GM21619 (cell line): ENCODE measurements around the gene RBM19.
A peak's percentile ranks its signal among the peaks of the same experiment; 100 is the strongest.

Experiments
- ATAC-seq: cut with Tn5 transposase; IDR thresholded peaks from one replicate; pipeline ENCODE4 v1.9.1; 2021; ENCODE audit not compliant: unreplicated experiment

RBM19 gene

DNA sequence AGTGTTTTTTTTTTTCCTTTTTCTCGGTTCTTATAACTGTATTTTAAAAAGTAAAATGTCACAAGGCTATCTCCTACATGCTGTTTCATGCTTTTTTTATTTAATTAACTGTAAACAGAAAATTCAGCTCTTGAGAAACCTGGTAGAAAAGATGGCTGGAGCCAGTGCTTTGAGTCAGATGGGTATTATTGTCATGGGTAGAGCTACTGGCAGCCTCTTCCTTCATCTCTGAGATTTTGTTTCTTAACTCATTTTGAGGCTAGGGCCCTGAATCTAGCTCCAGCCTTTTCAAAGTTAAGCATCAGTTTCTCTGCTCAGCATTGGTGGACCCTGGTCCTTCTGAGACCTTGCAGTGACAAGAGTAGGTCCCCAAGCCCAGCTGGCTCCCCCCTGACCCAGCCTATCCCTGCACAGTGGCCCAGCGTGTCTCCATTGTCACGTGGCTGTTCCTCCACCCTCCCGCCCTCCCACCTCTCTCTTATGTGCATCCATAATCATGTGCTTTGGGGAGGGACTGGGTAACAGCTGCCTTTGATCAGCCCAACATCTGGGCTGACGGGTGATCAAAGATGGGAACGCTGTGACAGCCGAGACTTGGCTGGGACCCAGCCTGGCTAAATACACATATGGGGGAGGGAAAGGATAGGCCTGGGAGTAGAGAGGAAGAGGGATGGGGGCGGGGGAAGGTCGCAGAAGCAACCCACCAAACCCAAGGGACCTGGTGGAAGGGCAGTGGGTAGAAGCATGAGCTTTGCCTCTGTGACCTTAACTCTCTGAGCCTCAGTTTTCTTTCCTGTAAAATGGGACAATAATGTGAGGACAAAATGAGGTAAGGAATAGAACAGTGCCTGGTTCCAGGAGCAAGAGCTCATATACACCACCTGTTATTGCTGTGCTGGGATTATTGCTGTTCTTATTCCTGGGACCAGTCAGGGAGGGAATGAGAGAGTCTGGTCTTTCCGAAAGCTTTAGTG lies 24.4 kb upstream of the RBM19 start:
- no peak for ATAC-seq

- ATAC-seq: no peak
Observed at GRCh38 chr12:113988976-113989375, 22.9 kb upstream of the RBM19 start.

- ATAC-seq: no peak
Observed at GRCh38 chr12:113988064-113988451, 21.9 kb upstream of the RBM19 start.

GRCh38 chr12:113987261-113988063 lies 21.3 kb upstream of the RBM19 start:
- no peak for ATAC-seq

- ATAC-seq: no peak
Observed at GRCh38 chr12:113984464-113984863, 18.3 kb upstream of the RBM19 start.

- no peak for ATAC-seq
Observed at GRCh38 chr12:113983777-113984448, 17.8 kb upstream of the RBM19 start.

DNA sequence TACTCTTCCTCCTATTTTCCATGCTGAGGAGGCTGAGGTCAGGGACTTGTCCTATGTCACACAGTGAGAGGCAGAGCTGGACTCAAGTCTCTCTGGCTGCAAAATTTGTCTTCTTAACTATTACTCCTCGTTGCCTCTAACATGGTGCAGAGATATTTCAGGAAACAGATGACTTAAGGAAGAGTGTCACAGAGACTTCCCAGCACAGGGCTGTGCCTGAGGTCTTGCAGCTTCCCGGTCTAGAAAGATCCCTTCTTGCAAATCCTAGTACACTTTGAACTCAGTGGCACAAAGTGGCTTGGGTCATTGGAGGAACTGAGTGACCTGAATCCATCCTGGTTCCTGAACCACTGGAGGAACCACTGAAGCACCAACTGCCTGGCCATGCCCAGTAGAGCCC lies 17.1 kb upstream of the RBM19 start:
- ATAC-seq: no peak

GRCh38 chr12:113981876-113982275 lies 15.8 kb upstream of the RBM19 start:
- ATAC-seq: no peak

GRCh38 chr12:113980537-113981337 lies 14.6 kb upstream of the RBM19 start:
- ATAC-seq: peak; percentile 73

- ATAC-seq: no peak
Observed at GRCh38 chr12:113980054-113980453, 13.9 kb upstream of the RBM19 start.

- ATAC-seq: no peak
Observed at GRCh38 chr12:113978080-113978479, 12.0 kb upstream of the RBM19 start.

GRCh38 chr12:113974006-113974405 lies 7.9 kb upstream of the RBM19 start:
- no peak for ATAC-seq

- ATAC-seq: no peak
Observed at GRCh38 chr12:113973109-113973904, 7.2 kb upstream of the RBM19 start.

DNA sequence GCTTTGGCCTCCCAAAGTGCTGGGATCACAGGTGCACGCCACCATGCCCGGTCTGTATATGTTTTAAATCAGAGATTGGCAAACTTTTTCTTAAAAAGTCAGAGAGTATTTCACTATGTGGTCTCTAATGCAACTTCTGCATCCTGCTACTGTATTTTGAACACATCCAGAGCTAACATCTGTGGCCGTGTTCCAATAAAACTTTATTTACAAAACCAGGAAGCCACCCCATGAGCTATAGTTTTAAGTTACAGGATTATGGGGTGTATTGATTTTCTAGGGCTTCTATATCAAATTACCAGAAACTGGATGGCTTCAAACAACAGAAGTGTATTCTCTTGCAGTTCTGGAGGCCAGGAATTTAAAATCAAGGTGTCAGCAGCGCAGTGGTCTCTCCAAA lies 5.3 kb upstream of the RBM19 start:
- no peak for ATAC-seq

- ATAC-seq: no peak
Observed at GRCh38 chr12:113970211-113970610, 4.1 kb upstream of the RBM19 start.

DNA sequence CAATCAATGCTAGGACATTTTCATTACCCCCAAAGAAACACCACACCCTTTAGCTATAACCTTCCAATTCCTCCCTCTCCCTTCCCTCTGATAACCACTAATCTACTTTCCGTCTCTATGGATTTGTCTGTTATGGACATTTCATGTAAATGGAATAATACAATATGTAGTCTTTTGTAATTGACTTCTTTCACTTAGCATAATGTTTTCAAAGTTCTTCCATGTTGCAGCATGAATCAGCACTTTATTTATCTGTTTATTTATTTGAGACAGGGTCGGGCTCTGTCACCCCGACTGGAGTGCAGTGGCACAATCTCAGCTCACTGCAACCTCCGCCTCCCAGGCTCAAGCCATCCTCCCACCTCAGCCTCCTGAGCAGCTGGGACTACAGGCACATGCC lies 1.2 kb upstream of the RBM19 start:
- no peak for ATAC-seq

GRCh38 chr12:113962733-113963132 lies 3.4 kb downstream of the RBM19 start:
- ATAC-seq: no peak

DNA sequence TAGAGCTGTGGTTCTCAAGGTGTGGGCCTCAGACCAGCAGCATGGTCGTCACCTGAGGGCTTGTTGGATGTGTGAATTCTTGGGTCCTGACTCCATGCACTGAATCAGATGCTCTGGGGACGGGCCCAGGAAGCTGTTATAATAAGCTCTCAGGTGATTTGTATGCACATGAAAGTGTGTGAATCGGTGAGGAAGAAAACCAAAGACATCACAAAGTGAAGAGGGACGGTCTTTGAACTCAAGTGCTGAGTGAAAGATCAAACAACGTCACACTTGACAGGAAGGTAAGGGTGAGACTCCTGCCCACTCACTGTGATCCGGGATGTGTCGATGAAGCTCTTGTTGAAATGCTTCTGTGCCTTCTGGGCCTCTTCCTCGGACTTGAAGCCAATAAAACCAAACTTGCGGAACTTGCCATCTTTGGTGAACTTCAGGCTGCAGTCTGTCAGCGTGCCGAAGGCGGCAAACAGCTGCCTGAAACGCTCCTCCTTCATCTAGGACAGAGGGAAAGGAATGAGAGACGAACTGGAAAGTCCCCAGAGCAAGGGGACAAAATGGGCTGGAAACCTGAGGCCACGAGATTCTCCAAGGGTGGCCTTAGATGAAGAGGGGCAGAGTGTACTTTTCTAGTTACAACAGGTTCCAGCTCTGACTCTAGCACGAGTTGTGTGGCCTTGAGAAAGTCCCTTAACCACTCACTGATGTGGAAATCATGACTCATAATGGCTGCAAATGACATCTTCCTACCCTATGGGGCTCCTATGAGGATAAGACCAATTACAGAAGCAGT lies 4.0 kb downstream of the RBM19 start:
- peak; percentile 34 for ATAC-seq

GRCh38 chr12:113960030-113960429 lies 6.1 kb downstream of the RBM19 start:
- ATAC-seq: no peak
